DMS79 treated with DMSO at 0.1 percent for 48 hours (cell line): ENCODE measurements around the gene KCTD2.
"Not testable (repeated sequence)": the region's sequence is repeated elsewhere in the genome, so short reads cannot be mapped to it uniquely, and the experiment has no call there.

Experiments
- DNase-seq: peaks from one replicate; lab custom pipeline; 2025; lab: John Stamatoyannopoulos, UW

The KCTD2 gene

DNA sequence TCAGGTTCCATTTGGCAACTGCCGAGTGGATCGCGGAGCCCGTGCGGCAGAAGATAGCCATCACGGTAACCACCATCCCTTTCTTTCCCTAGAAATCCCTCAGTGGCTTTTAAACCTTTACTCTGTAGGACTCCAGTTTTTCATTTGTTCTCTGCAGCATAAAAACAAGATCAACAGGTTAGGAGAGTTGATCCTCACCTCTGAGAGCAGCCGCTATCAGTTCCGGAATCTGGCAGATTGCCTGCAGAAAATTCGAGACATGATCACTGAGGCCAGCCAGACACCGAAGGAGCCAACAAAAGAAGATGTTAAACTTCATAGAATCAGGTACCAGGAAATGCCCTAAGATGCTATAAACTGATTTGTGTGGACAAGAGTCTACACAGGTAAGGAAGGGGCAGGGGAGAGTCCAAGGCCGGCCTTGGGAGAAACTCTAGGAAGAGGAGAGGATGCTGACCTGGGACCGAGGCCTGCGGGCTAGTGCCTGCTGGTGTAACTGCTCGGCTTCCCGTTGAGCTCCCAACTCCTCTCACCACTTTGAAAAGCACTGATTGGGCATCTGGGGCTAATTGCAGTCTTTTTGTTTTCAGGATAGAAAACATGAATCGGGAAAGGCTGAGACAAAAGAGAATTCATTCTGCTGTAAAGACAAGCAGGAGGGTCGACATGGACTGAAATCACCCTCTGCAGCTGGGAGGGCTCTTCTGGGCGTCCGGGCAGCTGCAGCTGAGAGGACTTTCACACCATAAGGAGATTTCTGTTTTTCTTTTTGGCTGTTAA, 26.5 kb upstream of the KCTD2 start:
- DNase-seq, result no peak

DNA sequence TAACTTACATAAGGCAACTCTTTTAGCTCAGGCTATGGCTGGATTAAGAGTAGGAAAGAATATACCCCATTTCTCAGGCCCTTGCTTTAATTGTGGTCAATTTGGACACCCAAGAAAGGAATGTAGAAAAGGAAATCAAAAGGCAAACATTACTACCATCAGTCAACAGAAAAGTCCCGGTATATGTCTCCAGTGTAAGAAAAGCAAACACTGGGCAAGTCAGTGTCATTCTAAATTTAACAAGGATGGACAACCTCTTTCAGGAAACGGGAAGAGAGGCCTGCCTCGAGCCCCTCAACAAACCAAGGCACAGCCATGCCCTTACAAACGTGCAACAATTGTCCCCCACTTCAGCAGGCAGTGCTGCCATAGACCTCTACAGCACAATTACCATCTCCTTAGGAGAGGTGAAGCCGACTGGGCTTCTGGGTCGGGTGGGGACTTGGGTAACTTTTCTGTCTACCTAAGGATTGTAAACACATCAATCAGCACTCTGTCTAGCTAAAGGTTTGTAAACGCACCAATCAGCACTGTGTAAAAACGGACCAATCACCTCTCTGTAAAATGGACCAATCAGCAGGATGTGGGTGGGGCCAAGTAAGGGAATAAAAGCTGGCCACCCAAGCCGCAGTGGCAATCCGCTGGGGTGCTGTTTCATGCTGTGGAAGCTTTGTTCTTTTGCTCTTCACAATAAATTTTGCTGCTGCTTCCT, 22.2 kb upstream of the KCTD2 start:
- DNase-seq, result no peak

DNA sequence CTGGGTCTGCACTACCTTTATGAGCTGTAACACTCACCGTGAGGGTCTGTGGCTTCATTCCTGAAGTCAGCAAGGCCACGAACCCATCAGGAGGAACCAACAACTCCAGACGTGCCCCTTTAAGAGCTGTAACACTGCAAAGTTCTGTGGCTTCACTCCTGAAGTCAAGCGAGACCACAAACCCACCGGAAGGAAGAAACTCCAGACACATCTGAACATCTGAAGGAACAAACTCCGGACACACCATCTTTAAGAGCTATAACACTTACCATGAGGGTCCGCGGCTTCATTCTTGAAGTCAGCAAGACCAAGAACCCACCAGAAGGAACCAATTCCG, 21.7 kb upstream of the KCTD2 start:
- not testable (repeated sequence) for DNase-seq

DNA sequence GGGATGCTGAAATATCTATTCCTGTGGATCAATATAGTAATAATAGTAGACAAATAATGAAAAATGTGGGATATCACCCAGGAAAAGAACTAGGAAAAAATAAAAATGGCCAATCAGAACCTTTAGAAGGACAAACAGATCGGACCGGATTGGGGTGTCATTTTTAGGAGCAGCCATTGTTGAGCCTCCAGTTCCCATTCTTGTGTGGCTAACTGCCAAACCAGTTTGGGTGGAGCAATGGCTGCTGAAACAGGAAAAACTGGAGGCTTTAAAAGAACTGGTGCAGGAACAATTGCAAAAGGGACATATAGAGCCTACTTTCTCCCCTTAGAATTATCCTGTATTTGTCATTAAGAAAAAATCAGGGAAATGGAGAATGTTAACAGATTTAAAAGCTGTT, 20.4 kb upstream of the KCTD2 start:
- not testable (repeated sequence) for DNase-seq

DNA sequence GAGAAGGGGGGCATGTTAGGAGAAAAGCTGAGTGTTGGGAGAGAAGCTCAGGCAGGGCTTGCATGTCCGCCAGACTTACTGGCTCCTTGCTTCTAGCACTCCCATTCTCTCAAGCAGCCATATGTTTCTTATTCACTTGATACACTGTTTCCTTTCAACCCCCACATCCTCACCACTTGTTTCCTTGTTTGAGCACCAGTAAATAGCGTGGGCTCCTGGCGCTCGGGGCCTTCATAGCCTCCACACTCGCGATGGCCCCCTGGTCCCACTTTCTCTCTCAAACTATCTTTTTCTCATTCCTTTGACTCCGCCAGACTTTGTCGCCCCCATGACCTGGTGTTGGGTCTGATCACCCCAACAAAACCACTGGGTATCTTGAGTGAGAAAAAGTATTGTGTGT, 16.9 kb upstream of the KCTD2 start:
- DNase-seq, result no peak

DNA sequence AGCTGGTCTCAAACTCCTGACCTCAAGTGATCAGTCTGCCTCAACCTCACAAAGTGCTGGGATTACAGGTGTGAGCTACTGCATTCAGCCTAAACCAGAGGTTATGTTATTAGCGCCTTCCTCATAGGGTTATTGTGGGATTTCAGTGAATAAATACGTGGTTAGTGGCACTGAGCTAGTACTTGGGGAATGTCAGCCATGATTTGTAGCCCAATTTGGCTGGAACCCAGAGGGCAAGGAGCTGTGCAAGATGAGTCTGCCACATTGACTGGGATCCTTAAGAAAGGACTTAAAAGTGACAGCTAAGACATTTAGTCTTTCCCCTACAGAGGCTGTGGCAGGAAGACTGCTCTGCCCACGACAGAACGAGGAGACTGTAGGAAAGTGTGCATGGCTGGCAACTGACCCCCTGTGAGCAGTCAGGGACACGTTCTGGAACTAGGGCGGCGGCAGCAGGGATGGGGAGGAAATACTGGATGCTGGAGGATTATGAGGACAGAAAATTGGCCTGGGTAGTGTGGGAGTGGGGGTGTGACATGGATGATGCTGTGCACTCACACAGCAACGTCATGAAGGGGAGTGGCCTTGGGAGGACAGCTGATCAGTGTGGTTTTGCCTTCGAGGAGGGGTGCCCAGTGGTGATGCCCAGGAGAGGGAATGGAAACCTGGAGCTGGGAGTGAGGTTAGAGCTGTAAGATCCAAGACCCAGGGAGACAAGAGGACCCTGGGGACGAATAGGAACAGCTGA, 14.9 kb upstream of the KCTD2 start:
- no peak for DNase-seq

DNA sequence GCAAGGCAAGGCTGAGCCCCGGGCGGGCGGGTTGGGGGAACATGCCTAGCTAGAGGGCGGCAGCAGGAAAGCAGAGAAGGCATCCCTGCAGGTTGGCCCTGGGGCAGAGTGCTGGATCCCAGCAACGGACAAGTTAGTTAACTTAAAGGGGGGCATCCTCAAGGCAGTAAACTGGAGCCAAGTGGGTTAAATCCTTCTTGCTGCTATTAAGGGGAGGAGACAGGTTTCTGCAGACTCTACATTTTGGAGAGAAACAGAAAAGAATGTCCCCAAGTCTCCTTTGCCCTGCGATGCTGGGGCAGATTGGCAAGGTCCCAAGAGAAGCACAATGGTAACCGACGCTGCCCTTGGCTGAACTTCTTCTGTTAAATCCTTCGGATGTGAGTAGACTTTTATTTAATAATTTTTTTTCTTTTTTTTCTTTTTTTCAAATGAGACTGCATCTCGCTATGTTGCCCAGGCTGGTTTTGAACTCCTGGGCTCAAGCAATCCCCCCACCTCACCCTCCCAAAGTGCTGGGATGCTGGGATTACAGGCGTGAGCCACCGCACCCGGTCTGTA, 14.2 kb upstream of the KCTD2 start:
- no peak for DNase-seq

DNA sequence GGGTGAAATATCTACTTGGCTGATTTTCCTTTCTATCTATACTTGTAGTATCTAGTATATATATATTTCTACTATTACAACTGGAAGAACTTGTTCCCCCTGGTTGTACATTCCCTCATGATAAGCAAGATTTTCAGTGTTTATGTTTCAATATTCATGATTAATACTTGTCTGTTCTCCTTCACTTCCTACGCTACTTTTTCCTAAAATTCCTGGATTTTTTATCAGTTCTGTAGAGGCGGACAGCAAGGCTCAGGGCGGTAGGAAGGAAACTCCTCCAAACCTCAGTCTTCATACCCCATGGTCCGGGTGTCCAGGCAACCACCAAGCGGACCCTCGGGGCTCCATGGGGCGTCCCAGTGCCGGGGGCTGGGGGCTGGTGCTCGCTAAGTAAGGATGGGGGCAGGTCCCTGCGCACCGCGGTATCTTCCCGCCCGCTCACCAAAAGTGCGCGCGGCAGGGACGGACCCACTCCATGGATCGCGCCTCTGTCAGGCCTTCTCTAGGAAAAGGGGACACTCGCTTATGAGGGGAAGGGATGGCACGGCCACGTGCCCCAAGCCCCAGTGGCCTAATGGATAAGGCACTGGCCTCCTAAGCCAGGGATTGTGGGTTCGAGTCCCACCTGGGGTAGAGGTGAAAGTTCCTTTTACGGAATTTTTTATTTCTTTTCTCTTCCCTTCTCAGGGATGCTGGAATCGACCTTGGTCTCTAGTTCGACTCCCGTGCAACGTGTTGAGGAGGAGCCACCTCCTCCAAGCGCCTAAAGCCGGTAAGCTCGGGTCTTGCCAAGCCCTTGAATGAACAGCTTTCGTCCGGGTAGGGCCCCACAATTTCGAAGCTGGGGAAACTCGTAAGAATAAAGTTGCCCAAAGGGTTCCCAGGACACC, 13.4 kb upstream of the KCTD2 start:
- peak; percentile 43 for DNase-seq

DNA sequence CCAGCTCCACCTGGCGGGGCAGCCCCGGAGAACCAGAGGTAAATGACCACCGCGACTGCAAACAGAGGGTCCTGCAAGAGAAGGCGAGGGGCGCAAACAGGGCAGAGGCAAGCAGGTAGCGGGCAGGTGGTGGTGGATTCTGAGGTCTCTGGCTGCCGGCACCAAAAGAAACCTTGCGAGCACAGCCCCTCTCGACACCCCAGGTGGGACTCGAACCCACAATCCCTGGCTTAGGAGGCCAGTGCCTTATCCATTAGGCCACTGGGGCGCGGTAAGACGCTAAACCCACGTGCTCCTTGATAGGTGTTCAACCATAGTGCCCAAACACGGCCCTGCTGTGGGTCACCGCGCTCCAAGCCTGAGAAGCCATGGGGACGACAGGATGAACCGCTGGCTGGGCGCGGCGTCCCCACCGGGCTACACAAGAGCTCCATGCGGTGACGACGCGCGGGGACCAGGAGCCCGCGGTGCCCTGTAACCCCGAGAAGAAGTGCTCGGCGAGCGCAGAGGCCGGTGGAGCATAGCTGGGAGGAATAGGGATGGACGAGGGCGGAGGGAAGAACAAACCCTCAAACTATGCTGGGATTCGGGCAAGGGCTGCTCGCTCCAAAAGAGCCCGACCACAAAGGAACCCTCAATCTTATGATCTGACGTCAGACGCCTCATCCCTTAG, 12.7 kb upstream of the KCTD2 start:
- peak; percentile 47 for DNase-seq

DNA sequence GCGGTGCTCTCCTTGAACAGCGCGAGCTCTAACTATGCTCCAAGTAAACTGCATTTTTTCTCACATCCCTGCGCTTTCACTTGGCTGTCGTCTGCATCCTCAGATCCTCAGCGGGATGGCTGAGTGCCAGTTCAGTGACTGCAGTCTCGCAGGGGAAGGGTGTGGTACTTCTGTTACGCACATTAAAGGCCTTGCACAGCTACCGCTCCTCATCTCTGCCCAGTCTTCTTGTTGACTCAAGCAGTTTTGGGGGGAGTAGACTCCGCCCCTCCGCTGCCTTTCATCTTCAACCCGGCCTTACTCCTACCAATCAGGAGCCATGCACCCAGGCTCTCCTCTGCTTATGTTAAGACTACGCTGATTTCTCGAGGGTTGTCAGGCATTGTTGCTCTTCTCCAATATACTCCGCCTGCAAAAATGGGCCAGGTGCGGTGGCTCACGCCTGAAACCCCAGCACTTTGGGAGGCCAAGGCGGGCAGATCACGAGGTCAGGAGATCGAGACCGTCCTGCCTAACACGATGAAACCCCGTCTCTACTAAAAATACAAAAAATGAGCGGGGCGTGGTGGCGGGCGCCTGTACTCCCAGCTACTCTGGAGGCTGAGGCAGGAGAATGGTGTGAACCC, 10.3 kb upstream of the KCTD2 start:
- peak; percentile 32 for DNase-seq

DNA sequence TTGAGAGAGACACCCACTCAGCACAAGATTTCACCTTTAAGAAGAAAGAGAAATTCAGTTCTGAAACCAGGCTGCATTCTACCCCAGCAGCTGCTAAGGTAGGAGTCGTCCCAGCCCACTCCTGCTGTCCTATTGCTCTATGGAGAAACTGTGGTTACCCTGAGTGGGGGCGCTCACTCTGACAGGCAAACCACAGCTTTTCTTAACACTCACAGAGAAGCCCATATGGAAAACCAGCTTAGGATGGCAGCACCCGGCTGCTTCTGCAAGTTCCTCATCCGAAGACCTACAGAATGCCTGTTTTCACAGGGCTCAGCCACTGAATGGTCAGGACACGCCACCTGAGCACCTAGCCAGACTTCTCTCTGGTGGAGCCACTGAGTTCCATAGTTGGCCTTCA, 7.8 kb upstream of the KCTD2 start:
- no peak for DNase-seq

DNA sequence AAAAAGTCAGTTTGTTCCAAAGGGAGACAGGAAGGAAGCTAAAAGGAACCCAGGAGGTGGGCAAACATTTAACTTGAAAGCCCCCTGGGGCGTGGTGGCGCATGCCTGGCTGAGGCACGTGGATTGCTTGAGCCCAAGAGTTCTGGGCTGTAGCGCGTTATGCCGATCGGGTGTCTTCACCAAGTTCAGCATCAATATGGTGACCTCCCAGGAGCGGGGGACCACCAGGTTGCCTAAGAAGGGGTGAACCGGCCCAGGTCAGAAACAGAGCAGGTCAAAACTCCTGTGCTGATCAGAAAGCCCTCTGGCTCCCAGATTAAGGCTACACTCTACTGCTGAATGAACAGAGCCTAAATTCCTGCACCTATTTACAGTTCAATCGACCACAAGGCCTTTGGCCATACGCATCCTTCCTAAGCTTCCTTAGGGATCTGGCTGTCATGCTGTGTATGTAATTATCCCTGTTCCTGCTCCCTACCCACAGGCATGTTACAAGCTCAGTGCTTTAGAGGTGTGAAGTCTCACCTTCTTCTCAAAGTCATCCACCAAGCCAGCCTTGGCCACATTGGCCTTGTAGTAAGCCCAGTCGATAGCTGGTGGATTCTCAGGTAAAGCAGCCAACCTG, 5.3 kb upstream of the KCTD2 start:
- no peak for DNase-seq

DNA sequence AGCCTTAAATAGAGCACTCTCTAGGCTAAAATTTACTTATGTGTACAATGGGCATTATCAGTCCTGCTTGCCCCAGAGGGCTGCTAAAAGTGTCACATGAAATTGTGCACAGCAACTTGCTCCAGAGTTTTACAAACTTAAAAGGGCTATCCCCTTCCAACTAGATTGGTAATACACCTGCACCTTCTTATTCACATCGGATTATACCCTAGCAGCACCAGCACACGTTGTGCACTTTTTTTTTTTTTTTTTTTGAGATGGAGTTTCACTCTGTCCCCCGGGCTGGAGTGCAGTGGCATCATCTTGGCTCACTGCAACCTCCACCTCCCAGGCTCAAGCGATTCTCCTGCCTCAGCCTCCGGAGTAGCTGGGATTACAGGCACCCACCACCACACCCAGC, 3.2 kb upstream of the KCTD2 start:
- not testable (repeated sequence) for DNase-seq

DNA sequence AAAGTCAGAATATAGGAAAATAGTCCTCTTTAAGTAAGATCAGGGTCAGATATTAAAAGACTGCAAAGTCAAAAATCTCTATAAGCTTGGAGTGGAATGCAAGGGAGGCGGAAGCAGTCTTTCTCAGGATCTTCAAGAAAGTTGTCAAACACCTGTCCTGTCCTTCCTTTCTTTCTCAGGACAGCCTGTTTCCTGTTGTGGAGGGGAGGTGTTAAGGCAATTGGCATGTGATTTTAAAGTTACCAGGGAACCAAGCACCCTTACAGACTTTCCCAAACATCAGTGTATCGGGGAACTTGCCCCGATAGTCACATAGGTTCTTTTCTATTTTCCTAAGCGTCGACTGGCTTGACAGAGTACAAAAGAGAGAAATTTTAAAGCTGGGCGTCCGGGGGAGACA, 2.3 kb upstream of the KCTD2 start:
- no peak for DNase-seq

DNA sequence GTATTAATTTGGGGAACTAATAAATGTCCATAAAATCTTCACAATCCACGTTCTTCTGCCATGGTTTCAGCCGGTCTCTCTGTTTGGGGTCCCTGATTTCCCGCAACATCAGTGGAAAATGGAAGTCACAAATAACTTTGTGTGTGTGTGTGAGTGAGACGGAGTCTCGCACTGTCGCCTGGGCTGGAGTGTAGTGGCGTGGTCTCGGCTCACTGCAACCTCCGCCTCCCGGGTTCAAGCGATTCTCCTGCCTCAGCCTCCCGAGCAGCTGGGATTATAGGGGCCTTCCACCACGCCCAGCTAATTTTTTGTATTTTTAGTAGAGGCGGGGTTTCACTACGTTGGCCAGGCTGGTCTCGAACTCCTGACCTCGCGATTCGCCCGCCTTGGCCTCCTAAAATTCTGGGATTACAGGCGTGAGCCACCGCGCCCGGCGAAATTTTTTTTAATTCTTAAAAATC, 1.0 kb upstream of the KCTD2 start:
- not testable (repeated sequence) for DNase-seq

DNA sequence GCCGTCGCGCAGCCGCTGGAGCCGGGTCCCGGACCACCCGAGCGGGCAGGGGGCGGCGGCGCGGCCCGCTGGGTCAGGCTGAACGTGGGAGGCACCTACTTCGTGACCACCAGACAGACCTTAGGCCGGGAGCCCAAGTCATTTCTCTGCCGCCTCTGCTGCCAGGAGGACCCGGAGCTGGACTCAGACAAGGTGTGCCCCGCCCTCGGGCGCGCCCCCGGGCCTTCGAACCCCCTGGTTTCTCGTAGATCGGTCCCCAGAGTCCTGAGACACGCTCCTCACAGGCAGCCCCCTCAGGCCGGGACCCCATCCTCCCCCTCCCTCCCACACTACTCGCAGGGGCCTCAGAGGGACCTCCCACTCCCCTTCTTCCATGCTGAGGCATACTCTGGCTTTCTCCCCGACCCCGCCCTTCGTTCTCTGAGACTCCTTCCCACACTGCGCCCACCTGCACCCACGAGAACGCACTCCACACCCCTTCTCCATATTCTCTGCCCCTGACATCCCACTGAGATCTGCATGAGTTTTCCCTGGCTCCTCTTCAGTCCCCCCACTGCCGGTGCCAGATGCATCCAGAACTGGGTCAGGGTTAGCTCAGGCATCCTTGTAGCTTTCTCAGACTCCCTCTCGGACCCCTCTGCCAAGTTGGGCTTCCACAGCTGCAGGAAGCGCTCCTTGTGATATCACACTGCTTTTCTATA, 523 bp downstream of the KCTD2 start:
- no peak for DNase-seq

DNA sequence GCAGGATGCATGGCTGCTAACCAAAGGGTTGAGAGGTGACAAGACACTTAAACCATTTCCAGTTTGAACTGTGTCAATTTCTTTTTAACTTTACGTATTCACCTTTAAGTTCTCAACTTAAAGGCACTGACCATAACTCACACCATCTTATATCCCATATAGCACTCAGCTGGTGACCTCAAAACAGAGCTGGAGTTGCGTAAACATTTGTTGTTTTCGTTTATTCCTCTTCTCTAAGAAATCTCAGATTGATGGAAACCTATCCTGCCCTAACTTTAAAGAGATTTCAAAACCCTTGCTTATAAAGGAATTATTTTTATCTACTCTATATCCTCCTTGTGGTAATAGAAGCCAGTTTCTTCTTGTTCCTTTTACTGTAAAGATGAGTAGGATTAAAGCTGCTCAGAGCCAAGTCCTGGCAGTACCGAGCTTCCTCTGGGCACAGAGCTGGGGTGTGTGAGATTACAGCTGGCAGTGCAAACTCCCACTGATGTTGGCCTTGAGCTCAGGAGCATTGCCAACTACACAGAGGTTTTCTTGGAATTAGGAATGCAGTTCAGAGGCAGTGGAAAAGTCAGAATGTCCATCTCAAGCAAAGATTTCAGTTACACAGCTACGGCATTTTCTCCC, 1.3 kb downstream of the KCTD2 start:
- no peak for DNase-seq

DNA sequence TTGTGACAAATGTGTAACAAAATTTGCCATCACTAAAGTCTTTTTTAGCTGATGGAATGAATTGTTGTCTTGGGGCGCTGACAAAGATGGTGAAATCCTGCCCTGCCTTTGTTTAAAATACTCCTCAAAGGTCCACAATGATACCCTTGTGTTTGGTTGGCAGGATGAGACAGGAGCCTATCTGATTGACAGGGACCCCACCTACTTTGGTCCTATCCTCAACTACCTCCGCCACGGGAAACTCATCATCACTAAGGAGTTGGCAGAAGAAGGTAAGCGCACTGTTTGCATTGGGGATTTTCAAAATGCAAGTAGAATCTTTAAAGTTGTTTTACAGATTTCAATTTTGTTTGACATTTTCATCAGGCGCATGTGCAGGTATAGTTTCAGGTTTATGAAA, 2.0 kb downstream of the KCTD2 start:
- DNase-seq, result no peak

DNA sequence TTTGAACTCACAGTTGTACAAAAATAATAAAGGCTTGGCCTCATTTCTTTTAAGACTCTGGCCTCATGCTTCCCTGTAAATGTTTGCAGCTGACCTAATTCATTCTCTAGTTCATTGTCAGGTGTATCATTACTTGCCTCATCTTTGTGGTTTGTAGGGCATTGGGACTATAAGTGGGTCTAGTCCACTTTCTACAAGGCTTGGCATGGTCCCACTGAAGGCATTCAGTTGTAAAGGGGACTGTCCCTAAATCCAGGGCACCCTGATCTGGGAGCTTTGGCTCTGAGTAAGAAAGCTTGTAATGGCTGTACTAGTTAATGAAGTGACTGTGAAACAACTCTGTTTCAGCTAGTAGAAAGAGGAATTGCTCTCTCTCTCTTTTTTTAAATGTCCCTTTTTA, 2.7 kb downstream of the KCTD2 start:
- DNase-seq, result no peak
